Activated naive CD8-positive, alpha-beta T cell treated with anti-CD3 and anti-CD28 coated beads, Interleukin-2, amount 10 ng/mL, durations not matched to agents 7 days and 5 days (primary cell): ENCODE measurements around the gene PLPPR1. TPM values are rescaled to one million over a fixed set of nuclear protein-coding genes. Genes with fewer than 3 reads are reported as not detected.

Source experiments
- ATAC-seq: fragments of 150-1000 bp; cut with Tn5 transposase; one replicate; pipeline ENCODE4 v1.10.0; 2021; ENCODE audit warnings: low read depth, moderate library complexity
- POLR2A ChIA-PET: fragments of 350-600 bp; sonication (Branson Sonifier 250); formaldehyde crosslinking; loops from one replicate; lab custom pipeline; 2021; ENCODE audit warnings: antibody characterized with exemption; lab: Charles Lee
- DNase-seq: peaks from one replicate; pipeline ENCODE4 v3.0.0; 2021
- H3K27ac Mint-ChIP-seq: one replicate; pipeline ENCODE4 v1.8.0; 2022; ENCODE audit warnings: mild to moderate bottlenecking, mixed read lengths
- H3K27me3 Mint-ChIP-seq: one replicate; pipeline ENCODE4 v1.8.0; 2022; ENCODE audit warnings: mild to moderate bottlenecking, moderate library complexity, mixed read lengths
- H3K36me3 Mint-ChIP-seq: one replicate; pipeline ENCODE4 v1.8.0; 2021; ENCODE audit warnings: mild to moderate bottlenecking, mixed read lengths
- H3K4me1 Mint-ChIP-seq: one replicate; pipeline ENCODE4 v1.8.0; 2021; ENCODE audit warnings: mixed read lengths
- H3K4me3 Mint-ChIP-seq: one replicate; pipeline ENCODE4 v1.8.0; 2022; ENCODE audit warnings: mild to moderate bottlenecking, moderate library complexity, mixed read lengths
- H3K9me3 Mint-ChIP-seq: one replicate; pipeline ENCODE4 v1.8.0; 2021; ENCODE audit warnings: mixed read lengths
- total RNA-seq, 2 experiments: library from RNA; stranded (reverse); gene quantifications; one replicate each; pipeline ENCODE4 v1.2.3, GENCODE V29; 2021

The PLPPR1 gene
- total RNA-seq, 2 experiments from 2014 or later = not detected

DNA sequence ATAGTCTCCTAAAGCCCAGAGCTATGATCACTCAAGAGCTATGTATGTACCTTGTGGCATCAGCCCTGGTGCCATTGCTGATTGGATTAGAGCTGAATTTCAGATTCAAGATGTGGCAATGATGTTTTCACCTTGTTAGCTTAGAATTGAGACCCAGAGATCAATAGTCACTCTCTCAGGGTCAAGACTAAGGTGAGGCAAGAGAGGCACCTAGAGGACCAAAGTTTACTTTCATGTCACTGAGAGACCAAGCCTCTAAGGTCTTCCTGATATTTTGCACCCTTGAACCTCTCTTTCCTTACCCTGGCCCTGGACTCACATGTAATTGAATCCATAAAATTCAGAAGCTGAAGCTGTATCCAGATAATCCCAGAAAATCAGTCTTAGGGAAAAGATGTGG is 313.4 kb downstream of the PLPPR1 start:
- POLR2A ChIA-PET = no interaction called here
- Mint-ChIP-seq H3K4me3 (no peak overlapping the region), H3K4me1 (no peaks in the 10 kb centered on the region), H3K9me3 (no peaks in the 10 kb centered on the region), H3K27ac (no peak overlapping the region), H3K27me3 (no peaks in the 10 kb centered on the region), H3K36me3 (no peaks in the 10 kb centered on the region)
- DNase-seq = no peak
- ATAC-seq = no peak

DNA sequence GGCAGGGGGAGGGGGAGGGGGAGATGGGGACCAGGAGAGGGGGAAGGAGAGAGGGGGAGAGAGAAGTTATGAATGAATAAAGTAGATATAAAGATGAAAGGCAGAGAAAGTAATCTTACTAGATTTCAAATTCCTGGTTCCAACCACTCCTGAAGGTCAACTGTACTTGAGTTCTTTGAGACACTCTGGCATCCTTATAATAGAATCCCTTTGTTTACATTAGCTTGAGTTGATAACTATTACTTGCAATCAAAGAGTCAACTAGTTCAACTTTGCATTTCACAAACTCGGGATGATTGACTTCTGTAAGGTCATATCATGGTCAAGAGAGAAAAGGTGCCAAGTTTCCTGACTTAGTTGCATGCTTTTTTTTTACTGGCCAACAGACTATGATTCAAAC is 314.1 kb downstream of the PLPPR1 start:
- no peak for ATAC-seq
- no peaks in the 10 kb centered on the region for H3K27me3 Mint-ChIP-seq
- POLR2A ChIA-PET = no interaction called here
- H3K36me3 Mint-ChIP-seq = no peaks in the 10 kb centered on the region
- no peak for DNase-seq
- H3K9me3 Mint-ChIP-seq = no peaks in the 10 kb centered on the region
- H3K4me3 Mint-ChIP-seq = no peak overlapping the region
- no peaks in the 10 kb centered on the region for H3K4me1 Mint-ChIP-seq
- H3K27ac Mint-ChIP-seq = no peak overlapping the region

DNA sequence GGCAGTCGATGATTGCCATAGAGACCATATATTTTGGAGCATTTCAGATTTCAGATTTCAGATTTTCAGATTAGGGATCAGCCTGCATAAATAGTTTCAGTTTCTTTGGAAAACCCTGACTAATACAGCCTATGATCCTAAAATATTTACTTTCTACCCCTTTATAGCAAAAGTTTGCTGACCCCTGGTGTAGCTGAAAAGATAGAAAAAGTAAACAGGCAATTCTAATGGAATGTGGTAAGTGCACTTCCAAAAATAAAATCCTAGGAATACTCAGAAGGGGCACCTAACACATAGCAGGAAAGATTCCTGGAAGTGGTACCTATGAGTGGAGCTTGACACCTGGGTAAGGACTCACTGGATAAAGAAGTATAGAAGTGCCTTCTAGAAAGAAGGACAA is 321.8 kb downstream of the PLPPR1 start:
- Mint-ChIP-seq H3K4me3 (no peak overlapping the region), H3K9me3 (no peaks in the 10 kb centered on the region), H3K27me3 (peaks cover 4% of the 10 kb centered on the region), H3K36me3 (no peaks in the 10 kb centered on the region), H3K27ac (no peak overlapping the region), H3K4me1 (no peaks in the 10 kb centered on the region)
- POLR2A ChIA-PET = no interaction called here
- no peak for DNase-seq
- no peak for ATAC-seq

DNA sequence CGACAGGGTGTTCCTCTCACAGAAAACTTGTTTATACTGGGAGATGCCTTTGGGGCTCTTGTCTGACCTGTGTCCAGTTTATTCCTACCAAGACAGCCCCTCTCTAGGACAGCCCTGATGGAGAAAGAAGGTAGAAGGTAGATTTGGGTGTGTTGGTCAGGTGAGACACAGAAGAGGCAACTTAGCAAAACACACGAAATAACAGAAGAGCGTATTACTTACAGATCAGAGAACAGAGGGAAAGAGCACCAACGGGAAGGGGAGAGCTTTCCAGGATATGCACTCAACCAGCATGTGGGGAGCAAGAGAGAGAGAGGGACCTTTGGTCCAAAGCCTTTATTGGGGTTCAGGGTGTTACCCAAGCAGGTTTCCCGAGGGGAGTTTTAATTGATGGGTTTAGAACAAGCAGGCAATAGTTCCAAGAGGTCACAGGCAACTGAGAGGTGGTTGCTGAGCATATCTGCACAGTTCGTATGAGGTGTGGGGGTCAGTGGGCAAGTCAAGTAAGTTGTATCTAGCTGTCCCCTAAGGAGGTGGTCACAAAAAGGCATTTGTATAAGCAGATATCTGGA is 324.5 kb downstream of the PLPPR1 start:
- no peak for ATAC-seq
- no peak for DNase-seq
- Mint-ChIP-seq H3K27ac (no peak overlapping the region), H3K27me3 (peaks cover 3% of the 10 kb centered on the region), H3K4me1 (no peaks in the 10 kb centered on the region), H3K36me3 (no peaks in the 10 kb centered on the region), H3K9me3 (no peaks in the 10 kb centered on the region), H3K4me3 (no peak overlapping the region)
- POLR2A ChIA-PET = no interaction called here

DNA sequence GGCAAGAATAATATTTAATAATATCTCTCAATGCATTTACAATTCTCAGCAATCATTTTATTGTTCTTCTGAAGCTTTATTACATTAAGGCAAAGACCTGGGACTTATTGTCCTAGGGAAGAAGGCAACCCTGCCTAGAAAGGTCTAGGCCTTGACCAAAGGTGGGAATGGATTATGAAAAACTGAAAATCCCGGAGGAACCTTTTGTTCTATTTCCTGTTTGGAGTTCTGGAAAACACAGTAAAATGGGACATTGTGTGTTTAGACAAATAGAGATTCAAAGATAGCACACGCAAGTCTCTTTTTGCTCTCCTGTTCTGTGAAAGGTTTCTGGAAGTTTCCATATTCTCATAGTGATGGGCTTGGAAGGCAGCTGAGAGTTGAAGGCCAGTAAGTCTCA is 325.2 kb downstream of the PLPPR1 start:
- Mint-ChIP-seq H3K27ac (no peak overlapping the region), H3K36me3 (no peaks in the 10 kb centered on the region), H3K4me3 (no peak overlapping the region), H3K4me1 (no peaks in the 10 kb centered on the region), H3K9me3 (no peaks in the 10 kb centered on the region), H3K27me3 (no peaks in the 10 kb centered on the region)
- POLR2A ChIA-PET = no interaction called here
- no peak for ATAC-seq
- no peak for DNase-seq

DNA sequence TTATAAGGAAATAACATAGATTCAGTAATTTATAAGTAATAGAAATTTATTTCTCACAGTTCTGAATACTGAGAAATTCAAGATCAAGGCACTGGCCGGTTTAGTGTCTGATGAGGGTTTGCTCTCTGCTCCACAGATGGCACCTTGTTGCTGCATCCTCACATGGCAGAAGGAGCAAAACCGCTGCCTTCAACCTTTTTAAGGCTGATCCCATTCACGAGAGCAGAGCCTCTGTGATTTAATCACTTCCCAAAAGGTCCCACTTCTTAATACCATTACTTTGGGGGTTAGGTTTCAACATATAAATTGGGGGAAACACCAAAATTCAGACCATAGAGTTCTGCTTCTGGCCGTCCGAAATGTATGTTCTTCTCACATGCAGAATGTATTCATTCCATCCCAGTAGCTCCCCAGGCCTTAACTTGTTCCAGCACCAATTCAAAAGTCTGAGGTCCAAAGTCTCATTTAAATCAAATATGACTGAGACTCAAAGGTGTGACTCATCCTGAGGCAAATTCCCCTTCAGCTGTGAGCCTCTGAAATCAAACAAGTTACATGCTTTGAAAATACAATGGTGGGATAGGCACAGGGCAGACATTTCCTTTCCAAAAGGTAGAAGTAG is 325.7 kb downstream of the PLPPR1 start:
- POLR2A ChIA-PET = no interaction called here
- ATAC-seq (no peak), DNase-seq (no peak)
- Mint-ChIP-seq H3K9me3 (no peaks in the 10 kb centered on the region), H3K27me3 (no peaks in the 10 kb centered on the region), H3K27ac (no peak overlapping the region), H3K36me3 (no peaks in the 10 kb centered on the region), H3K4me3 (no peak overlapping the region), H3K4me1 (no peaks in the 10 kb centered on the region)

DNA sequence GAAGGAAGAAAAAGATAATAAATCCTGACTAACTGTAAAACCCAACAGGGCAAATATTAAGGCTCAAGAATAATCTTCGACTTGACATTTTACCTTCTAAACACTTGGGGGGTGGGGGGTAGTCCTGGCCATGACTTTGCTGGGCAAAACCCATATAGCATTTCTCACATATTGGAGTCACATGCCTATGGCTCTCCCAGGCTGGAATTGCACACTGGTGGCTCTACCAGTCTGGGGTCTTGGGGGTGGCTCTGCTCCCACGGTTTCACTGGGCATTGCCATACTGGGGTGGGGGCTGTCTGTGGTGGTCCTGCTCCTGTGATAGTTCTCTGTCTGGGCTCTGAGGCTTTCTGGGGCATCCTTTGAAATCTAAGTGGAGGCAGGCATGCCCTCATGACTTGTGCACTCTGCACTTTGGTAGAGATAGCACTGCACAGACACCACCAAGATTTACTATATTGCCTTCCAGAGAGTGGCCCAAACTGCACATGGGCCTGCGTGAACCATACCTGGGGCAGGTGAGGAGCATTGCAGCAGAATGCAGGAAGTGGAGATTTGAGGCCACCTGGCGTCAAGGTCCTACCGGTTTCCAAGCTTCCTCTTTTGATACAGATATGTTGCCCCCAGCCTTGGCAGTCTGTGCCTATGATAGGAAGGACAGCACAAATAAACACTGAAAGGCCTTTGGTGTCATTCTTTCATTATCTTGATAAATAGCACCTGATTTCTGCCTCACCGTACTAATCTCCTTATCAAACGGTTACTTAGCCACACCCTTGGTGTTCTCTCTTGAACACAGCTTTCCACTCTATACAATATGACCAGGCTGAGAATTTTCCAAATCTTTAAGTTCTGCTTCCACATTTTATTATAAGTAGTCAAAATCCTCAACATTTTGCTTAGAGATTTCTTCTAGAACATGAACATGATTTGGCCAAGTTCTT is 326.5 kb downstream of the PLPPR1 start:
- DNase-seq (no peak), ATAC-seq (no peak)
- Mint-ChIP-seq H3K4me3 (no peak overlapping the region), H3K4me1 (no peaks in the 10 kb centered on the region), H3K36me3 (no peaks in the 10 kb centered on the region), H3K9me3 (no peaks in the 10 kb centered on the region), H3K27me3 (no peaks in the 10 kb centered on the region), H3K27ac (no peak overlapping the region)
- POLR2A ChIA-PET = no interaction called here

DNA sequence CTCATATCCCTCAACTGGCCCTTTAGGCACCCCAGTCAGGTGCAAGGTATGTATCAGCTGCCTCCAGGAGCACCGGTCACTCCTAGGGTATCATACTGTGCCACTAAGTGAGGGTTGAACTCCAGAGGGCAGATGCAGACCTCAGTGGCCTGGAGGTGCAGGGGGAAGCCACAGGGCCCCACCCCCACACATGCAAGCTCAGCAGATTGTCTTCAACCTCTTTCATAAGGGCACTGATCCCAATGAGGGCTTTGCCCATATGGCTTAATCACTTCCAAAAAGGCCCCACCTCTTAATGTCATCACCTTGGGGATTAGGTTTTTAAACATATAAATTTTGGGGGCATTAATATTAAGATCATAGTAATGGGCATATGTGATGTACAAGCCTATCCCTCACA is 328.1 kb downstream of the PLPPR1 start:
- DNase-seq (no peak), ATAC-seq (no peak)
- Mint-ChIP-seq H3K9me3 (no peaks in the 10 kb centered on the region), H3K4me3 (no peak overlapping the region), H3K36me3 (no peaks in the 10 kb centered on the region), H3K4me1 (no peaks in the 10 kb centered on the region), H3K27ac (no peak overlapping the region), H3K27me3 (no peaks in the 10 kb centered on the region)
- POLR2A ChIA-PET = no interaction called here

DNA sequence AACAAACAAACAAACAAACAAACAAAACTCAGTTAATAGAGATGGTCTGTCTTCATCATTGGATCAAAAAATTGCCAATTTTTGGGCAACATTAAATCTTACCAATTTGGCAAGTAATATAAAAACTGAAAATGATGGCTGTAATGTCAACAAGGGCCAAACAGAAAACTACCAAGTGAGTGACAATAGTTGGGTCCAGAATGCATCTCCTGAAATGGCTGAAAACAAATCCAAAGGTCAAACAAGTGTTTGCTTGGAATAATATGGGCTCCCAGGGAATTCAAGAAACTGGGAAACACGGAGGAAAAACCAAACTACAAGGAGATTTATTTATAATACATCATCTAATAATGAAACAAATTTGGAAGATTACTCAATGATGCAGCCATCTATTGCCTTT is 331.2 kb downstream of the PLPPR1 start:
- Mint-ChIP-seq H3K36me3 (no peaks in the 10 kb centered on the region), H3K4me1 (no peaks in the 10 kb centered on the region), H3K4me3 (no peak overlapping the region), H3K27me3 (no peaks in the 10 kb centered on the region), H3K27ac (no peak overlapping the region), H3K9me3 (no peaks in the 10 kb centered on the region)
- DNase-seq (no peak), ATAC-seq (no peak)
- POLR2A ChIA-PET = no interaction called here

DNA sequence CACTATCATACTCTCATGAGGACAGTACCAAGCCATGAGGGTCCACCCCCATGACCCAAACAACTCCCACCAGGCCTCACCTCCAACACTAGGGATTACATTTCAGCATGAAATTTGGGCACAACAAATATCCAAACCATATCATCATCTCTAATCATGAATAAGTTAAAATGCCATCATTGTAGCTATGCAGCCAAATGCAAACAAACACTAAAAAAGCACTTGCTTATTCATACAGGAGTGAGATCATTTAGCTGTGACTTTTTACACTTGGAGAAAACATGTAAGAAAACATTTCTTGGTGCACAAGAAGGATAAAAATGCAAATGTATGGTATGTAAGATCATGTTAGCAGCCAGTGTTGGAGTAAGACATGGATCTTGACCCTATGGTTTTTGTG is 332.1 kb downstream of the PLPPR1 start:
- Mint-ChIP-seq H3K36me3 (no peaks in the 10 kb centered on the region), H3K27ac (no peak overlapping the region), H3K4me1 (no peaks in the 10 kb centered on the region), H3K9me3 (no peaks in the 10 kb centered on the region), H3K27me3 (no peaks in the 10 kb centered on the region), H3K4me3 (no peak overlapping the region)
- ATAC-seq (no peak), DNase-seq (no peak)
- POLR2A ChIA-PET = no interaction called here

DNA sequence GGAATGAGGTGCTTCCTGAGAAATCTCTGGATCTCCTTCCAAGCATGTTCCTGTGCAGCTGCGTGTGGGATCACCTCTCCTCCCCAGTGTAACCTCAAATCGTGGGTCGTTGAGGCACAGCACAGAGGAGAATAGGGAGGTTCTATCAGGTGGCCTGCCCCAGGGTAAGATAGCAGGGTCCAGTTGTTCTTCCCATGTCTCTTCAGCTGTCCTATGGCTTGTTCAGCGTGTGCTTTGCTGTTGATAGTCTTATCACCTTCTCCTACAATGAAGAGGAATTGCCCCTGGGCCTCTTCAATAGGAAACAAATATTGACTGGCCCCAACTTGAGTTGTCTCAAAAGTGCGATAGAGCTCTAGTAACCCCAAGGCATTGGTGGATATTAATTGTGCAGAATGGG is 333.9 kb downstream of the PLPPR1 start:
- Mint-ChIP-seq H3K9me3 (no peaks in the 10 kb centered on the region), H3K27ac (no peak overlapping the region), H3K4me1 (no peaks in the 10 kb centered on the region), H3K36me3 (no peaks in the 10 kb centered on the region), H3K27me3 (no peaks in the 10 kb centered on the region), H3K4me3 (no peak overlapping the region)
- POLR2A ChIA-PET = no interaction called here
- no peak for ATAC-seq
- DNase-seq = no peak

DNA sequence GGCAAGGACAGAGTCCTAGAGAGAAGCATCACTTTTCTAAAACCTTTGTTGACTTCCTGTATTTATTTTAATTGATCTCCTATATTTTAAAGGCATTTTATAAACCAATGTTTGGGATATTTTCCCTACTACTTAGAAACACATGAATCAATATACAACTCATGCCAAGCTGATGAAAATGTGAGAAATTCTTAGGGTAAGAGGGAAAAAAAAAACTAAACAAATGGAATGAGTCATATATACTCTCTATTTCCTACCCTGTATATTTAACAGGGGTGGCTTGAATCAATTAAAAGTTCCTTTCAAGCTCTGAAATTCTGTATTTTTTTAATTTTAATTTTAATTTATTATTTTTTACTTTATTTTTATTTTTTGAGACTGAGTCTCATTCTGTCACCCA is 336.7 kb downstream of the PLPPR1 start:
- DNase-seq = no peak
- POLR2A ChIA-PET = no interaction called here
- H3K9me3 Mint-ChIP-seq = no peaks in the 10 kb centered on the region

DNA sequence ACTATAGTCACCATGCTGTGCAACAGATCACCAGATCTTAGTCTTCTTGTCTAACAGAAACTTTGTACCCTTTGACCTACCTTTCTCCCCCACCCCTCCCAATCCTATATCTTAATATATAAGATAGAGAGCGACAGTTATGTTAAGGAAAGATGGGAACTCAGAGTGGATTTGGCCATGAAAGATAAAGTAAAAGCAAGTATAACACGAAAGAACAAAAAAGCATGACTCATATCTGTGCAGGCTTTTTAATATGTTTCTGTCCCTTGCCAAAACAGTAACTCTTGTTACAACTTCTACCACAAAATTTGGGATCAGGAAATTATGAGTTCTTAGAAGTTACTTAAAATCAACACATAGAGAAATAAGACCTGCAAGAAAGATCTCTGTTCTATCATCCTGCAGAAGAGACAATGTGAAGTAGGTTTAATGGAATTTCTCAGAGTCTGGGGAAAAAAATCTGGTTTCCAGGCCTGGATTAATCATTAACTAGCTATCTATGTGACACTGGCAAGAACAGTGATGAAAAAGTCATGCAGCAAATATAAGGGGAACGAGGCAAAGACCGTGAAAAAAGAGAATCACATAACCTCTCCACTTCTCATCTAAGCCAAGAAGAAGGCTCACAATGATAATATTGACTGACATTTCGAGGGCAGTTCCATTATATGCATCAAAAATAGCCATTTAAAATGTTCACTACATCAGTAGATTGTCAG is 337.7 kb downstream of the PLPPR1 start:
- Mint-ChIP-seq H3K4me1 (no peaks in the 10 kb centered on the region), H3K4me3 (no peak overlapping the region), H3K27ac (no peak overlapping the region), H3K9me3 (no peaks in the 10 kb centered on the region), H3K27me3 (no peaks in the 10 kb centered on the region), H3K36me3 (no peaks in the 10 kb centered on the region)
- ATAC-seq (no peak), DNase-seq (no peak)
- POLR2A ChIA-PET = interaction anchor here (0.7 kb wide), 1 partner anchor 25 kb away, joined by 5 read pairs; no protein-coding TSS in a partner anchor

More for the DNA sequence above, 336.7 kb downstream of the PLPPR1 start:
- Mint-ChIP-seq H3K4me3 (no peak overlapping the region), H3K27me3 (no peaks in the 10 kb centered on the region), H3K4me1 (no peaks in the 10 kb centered on the region), H3K27ac (no peak overlapping the region), H3K36me3 (no peaks in the 10 kb centered on the region)
- ATAC-seq = no peak
